Spleen (tissue), 7 donors: Measurements from ENCODE around the gene NKX2-4.
A peak's percentile ranks its signal among the peaks of the same experiment; 100 is the strongest.
"Not testable (repeated sequence)": the region's sequence is repeated elsewhere in the genome, so short reads cannot be mapped to it uniquely, and the experiment has no call there.

Experiments
- CTCF ChIP-seq, 11 experiments: fragments of 200-600 bp in 7 of 11; fragments of 450-650 bp in 4 of 11; sonication (generic) in 4 of 11; IDR thresholded peaks in 8 of 11; conservative IDR thresholded peaks in 3 of 11; 1 replicate in 7 of 11; 2 replicates in 4 of 11; pipeline versions ENCODE4 v1.4.0 to v1.8.0; 2016 to 2021; ENCODE audit warnings: antibody characterized with exemption in 11 of 11, inconsistent platforms in 4 of 11, mild to moderate bottlenecking in 1 of 11
- POLR2A ChIP-seq, 3 donors: fragments of 450-650 bp; IDR thresholded peaks; one replicate each; pipeline ENCODE4 v1.5.1; 2017; ENCODE audit warnings: antibody characterized with exemption in 3 of 3, mild to moderate bottlenecking in 1 of 3
- POLR2AphosphoS5 ChIP-seq, 3 donors: sonication (generic); formaldehyde crosslinking; IDR thresholded peaks; one replicate each; pipeline ENCODE4 v1.5.1; 2017; ENCODE audit warnings: antibody characterized with exemption in 3 of 3
- donor health status: DM: no; HTN: no; CAD: no; lungs with moderate emphysema.
- donor health status: DM: no; HTN: no; CAD: no.
- donor health status: DM: no; HTN: no; CAD: no.

- not testable (repeated sequence) for TF ChIP-seq CTCF (IDR thresholded peaks at IDR 0.05 in 8 of 11, conservative IDR thresholded peaks at IDR 0.05 in 3 of 11); POLR2A (IDR thresholded peaks at IDR 0.05)
- TF ChIP-seq POLR2AphosphoS5 (IDR thresholded peaks at IDR 0.05) = peak in 1 of 3 donors; percentile 22
These were observed 31.1 kb downstream of the NKX2-4 start for GRCh38 chr20:21366273-21366672.
